HG02884 (cell line): ENCODE results near the gene ATP1A3.

Source experiments
- ATAC-seq: cut with Tn5 transposase; IDR thresholded peaks from one replicate; pipeline ENCODE4 v1.9.1; 2021; ENCODE audit warnings: mild to moderate bottlenecking, moderate library complexity; ENCODE audit not compliant: unreplicated experiment

The ATP1A3 gene

GRCh38 chr19:41988947-41989346, 5.1 kb downstream of the ATP1A3 start:
- ATAC-seq, result no peak

DNA sequence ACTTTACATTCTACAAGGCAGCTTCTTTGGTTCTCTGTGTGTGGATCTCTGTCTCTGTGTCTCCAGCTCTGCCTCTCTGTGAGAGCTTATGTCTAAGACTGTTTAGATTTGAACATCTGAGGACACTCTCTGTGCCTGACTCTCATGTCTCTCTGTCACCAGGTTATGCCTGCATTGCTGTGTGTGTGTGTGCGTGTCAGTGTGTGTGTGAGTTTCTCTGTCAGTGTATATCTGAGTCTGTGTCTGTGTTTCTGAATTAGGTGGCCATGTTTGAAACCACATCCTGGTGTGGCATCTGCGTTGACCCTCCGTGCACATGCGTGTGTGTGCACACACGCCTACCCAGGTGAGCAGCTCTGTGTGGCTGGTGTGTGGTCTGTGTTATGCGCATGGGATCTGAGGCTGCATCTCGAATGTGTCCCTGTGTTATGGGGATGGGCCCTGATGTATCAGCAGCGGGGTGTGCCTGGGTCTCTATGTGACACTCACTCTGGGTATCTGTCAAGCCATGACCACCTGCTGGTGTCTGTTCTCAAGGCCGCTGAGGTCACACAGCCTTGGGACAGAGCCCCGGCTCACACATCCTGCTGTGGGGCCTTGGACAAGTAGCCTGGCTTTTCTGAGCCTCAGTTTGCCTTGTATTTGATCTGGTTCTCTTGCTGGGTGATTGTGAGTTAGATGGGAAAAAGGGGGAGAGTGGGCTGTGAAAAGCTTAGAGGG, 6.7 kb downstream of the ATP1A3 start:
- ATAC-seq, result no peak

DNA sequence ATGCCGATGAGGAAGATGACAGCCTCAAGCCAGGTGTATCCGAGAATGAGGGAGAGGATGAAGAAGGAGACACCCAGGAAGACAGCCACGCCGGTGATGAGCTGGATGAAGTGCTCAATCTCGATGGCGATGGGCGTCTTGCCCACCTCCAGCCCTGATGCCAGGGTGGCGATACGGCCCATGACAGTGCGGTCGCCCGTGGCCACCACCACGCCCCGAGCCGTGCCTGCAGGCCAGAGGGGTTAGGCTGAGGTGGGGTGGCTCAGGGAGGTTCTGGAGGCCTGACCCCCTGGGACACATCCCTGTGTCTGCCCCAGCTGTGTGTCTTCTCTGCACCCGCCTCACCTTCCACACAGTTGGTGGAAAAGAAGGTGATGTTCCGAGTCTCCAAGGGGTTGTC, 9.1 kb downstream of the ATP1A3 start:
- no peak for ATAC-seq

DNA sequence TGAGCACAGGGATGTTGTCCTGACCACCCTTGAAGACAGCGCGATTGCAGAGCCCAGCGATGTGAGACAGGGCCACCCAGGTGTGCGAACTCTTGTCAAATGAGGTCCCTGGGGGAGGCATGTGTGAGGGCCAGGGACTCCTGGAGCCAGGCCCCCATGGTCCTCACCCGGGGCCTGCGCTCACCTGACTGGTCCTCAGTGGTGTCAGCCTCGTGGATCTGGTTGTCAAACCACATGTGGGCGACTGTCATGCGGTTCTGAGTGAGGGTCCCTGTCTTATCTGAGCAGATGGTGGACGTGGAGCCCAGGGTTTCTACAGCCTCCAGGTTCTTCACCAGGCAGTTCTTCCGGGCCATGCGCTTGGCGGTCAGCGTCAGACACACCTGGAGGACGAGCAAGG, 12.3 kb downstream of the ATP1A3 start:
- no peak for ATAC-seq

DNA sequence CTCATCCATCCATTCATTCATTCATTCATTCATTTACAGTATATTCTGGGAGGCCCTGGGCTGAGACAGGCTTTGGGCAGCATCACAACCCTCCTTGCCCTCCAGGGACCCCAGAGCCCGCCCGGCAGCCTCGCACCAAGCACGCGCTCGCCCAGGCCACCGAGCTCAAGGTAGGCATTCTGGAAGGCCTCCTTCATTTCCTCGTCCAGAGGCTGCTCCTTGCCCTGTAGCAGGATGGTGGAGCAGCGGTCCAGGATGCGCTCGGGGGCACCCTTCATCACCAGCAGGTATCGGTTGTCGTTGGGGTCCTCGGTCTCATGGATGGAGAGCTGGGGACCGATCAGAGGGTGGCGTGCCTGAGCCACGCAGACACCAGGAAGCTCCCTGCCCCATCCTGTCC, 15.6 kb downstream of the ATP1A3 start:
- ATAC-seq, result no peak

GRCh38 chr19:41977916-41978315, 16.1 kb downstream of the ATP1A3 start:
- ATAC-seq, result no peak

- no peak for ATAC-seq
These were observed 19.4 kb downstream of the ATP1A3 start for GRCh38 chr19:41974652-41975051.

- no peak for ATAC-seq
These were observed 22.7 kb downstream of the ATP1A3 start for GRCh38 chr19:41971363-41971762.

DNA sequence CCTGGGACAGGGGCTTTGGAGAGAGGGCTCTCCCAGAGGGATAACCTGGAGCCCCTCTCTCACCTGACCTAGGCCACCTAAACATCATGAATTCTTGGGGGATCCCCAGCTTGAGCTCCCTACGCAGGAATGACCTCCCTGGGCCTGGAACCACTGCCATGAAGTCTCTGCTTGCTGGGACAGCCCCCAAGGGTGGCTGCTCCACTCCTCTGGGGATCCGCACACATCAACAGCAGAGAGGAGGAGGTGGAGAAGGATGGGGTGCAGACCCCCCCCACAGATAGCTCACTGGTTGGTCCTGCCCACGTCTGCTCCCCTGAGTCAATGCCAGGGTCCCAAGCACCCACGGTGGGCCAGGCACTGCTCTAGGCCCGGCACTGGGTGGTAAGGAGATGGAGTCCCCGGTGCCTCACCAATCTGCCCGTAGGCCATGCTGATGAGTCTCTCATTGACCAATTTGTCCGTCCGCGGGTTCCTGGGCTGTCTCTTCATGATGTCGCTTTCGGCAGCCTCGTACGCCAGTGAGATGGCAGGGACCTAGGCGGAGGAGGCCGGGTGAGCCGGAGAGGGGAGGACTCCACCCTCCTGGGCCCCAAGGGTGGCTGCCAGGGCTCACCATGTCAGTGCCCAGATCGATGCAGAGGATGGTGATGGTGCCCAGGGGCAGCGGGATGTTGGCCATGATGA, 24.1 kb downstream of the ATP1A3 start:
- no peak for ATAC-seq

DNA sequence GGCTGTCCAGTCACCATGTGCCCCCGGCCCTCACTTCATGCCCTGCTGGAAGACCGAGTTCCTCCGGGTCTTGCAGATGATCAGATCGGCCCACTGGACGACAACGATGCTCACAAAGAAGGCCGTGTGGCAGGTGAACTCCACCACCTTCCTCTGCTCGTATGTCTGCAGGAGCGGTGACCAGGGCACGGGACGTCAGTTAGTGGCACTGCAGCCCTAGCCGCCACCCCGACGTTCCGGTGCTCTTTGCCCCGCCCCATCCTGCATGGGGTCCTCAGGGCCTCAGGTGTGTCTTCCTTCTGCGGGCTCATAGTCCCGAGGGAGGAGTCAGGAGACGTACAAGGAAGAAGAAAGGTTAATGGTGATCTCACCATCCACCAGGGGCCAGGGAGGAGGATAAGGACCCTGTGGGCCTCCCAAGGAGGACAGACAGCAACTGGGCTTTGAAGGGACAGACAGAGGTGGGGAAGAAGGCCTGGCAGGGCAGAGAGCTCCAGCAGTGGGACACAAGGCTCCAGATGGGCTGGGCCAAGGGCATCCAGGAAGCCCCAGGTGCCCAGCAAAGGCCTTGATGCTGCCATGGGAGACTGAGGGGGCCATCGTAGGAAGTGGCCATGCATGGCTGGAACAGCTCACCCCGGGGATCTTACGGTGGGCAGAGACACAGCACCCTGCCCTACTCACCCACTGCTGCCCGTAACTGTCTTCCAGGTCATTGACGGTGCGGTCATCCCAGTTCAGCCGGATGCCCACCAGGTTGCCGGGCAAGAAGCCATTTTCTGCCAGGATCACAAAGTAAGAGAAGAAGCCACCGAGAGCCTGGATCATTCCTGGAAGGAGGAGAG, 25.1 kb downstream of the ATP1A3 start:
- ATAC-seq, result no peak

DNA sequence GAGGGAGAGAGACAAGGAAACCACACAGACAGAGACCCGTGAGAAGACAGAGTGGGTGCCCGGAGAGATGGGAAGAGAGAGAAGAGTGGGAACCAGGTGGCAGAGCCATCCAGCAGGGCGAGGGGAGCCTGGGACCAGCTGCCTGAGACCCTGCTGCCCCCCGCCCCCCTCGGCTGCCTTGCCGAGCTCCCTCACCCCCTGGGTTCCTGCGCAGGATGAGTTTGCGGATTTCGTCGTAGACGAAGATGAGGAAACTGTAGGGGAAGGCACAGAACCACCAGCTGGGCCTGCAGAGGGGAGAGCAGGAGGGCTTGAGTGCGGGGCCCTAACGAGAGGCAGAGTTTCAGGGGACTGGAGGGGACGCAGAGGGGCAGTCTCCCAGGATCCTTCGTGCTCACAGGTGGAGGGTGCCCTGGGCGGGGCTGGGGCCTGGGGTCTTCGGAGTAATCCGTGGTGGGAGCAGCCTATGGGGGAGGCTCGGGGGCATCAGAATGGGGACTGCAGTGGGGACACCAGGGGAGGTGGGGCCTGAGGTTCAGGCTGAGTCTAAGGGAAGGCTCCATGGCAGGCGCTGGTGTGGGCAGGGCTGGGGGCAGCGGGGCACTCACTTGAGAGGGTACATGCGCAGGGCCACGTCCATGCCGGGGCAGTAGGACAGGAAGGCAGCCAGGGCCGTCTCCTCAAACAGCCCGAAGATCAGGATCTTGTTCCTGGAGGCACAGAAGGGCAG, 26.8 kb downstream of the ATP1A3 start:
- no peak for ATAC-seq

- ATAC-seq, result no peak
These were observed 28.9 kb downstream of the ATP1A3 start for GRCh38 chr19:41965106-41965505.

- no peak for ATAC-seq
These were observed 33.1 kb downstream of the ATP1A3 start for GRCh38 chr19:41960973-41961372.

DNA sequence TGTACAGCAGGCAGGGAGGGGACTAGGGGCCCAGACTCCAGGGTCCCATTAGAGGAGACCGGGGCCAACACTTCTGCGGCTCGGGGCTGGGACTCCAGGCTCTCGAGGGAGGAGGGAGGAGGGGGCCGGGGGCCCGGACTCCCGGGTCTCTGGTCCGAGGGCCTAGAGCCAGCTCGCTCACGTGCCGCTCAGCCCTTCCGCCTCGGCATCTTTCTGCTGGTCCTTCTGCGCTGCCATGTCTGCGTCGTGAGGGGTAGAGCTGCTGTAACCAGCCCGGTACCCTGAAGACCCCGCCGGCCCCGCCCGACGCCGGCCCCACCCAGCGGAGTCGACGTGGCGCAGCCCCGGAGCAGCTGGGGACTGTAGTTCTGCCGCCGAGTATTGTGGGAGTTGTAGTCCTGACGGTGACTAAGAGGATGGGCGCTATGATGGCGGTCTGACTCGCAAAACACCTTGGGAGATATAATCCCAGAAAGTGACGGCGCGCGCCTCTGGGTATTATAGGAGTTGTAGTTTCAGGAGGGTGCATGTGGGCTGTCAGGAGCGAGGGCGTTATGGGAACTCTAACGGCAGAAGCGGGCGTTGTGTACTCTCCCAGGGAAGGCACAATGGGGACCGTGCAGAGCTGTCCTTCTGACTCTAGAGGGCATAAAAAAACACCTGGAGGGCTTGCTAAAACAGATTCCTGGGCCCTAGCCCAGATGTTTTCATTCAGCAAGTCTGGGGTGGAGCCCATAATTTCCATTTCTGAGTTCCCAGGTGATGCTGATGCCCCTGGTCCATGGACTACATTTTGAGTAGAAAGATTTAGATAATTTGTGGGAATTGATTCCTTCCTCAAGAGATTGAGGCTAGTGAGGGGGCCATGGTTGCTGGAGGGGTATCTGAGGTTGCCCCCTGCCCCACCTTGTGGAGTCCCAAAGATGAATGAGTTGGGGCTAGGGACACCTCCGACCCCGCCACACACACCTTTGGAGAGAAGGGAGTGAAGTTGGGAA, 34.7 kb downstream of the ATP1A3 start, which contains the start of gene RABAC1:
Gene RABAC1 (minus strand): TSS at position 266 of the 998 bp plus-strand sequence. CDS start 29 bp downstream, at position 237.
- peak; percentile 83 for ATAC-seq

DNA sequence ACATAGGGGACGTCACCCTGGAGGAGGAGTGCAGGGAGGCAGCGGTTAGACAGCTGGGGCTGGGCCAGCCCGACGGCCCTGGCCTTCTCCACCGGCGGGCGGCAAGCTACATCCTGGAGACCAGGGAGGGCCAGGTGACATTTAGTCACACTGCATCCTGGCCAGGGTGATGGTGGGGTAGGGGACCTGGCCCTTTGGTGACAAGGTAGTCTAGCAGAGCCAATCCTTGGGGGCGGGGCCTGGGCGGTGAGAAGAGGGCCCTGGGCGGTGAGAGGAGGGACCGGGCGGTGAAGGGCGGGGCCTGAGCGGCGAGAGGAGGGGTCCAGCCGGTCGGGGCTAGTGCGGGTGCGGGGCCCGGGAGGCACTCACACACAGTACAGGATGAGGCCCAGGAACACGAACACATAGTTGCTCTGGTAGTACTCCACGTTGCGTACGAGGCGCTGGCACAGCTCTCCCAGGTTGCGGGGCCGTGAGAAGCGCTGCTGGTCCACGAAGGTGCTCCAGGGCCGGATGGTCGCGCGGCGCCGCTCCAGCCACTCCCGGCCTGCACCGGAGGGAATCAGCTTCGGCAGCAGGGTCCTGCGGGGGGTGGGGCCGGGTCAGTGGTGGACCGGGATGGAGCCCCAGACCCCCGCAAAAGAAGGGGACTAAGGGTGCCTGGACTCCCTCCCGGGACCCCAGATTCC, 35.5 kb downstream of the ATP1A3 start:
- peak; percentile 52 for ATAC-seq

DNA sequence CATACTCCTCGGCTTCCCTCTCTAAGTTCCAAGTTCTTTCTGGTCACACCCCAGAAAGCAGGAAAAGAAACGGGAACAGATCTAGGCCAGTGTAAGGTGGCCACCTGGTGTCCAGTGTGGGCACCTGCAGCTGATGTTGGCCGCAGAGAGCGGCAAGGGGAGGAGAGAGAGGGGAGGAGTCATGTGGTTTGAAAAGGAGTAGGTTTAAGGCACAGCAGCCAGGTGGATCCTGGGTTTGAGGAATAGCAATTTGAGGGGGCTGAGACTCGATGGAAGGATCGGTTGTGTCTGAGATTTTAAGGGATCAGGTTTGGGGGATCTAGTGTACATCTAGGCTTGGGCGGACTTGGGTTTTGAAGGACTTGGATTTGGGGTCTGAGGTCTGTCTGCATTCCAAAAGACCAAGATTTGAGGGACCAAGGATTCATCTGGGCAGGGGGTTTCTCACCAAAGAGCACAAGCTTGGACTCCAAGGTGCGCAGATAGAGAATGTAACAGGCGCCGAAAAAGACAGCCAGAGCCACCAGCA, 36.1 kb downstream of the ATP1A3 start:
- no peak for ATAC-seq

GRCh38 chr19:41957161-41957837, 36.7 kb downstream of the ATP1A3 start:
- no peak for ATAC-seq

- no peak for ATAC-seq
These were observed 37.4 kb downstream of the ATP1A3 start for GRCh38 chr19:41956621-41957020.
